ENCODE results near the gene CREBRF.
"Not testable (repeated sequence)": the region's sequence is repeated elsewhere in the genome, so short reads cannot be mapped to it uniquely, and the experiment has no call there.

CREBRF gene

GRCh38 chr5:173055983-173056782, at the start of gene CREBRF:
CREBRF (plus strand) TSS chr5:173056352; CDS start chr5:173080776, 24,424 bp downstream.
- DNase-seq: peak; percentile 97

GRCh38 chr5:173010021-173010420, 46.1 kb upstream of the CREBRF start:
- DNase-seq: peak; percentile 54

- DNase-seq: peak; percentile 21
Measured at GRCh38 chr5:173010547-173011464, 45.3 kb upstream of the CREBRF start.

- DNase-seq: no peak
Measured at GRCh38 chr5:173011566-173011965, 44.6 kb upstream of the CREBRF start.

GRCh38 chr5:173012882-173013281, 43.3 kb upstream of the CREBRF start:
- DNase-seq: no peak

GRCh38 chr5:173014671-173015070, 41.5 kb upstream of the CREBRF start:
- no peak for DNase-seq

- no peak for DNase-seq
Measured at GRCh38 chr5:173015192-173015591, 41.0 kb upstream of the CREBRF start.

GRCh38 chr5:173015598-173016455, 40.3 kb upstream of the CREBRF start:
- DNase-seq: no peak

- DNase-seq: peak; percentile 61
Measured at GRCh38 chr5:173016598-173017046, 39.5 kb upstream of the CREBRF start.

- DNase-seq: not testable (repeated sequence)
Measured at GRCh38 chr5:173017087-173017486, 39.1 kb upstream of the CREBRF start.

- DNase-seq: no peak
Measured at GRCh38 chr5:173018358-173018757, 37.8 kb upstream of the CREBRF start.

GRCh38 chr5:173020154-173020581, 36.0 kb upstream of the CREBRF start:
- DNase-seq: no peak

- no peak for DNase-seq
Measured at GRCh38 chr5:173020643-173021042, 35.5 kb upstream of the CREBRF start.

- no peak for DNase-seq
Measured at GRCh38 chr5:173025651-173026050, 30.5 kb upstream of the CREBRF start.

- no peak for DNase-seq
Measured at GRCh38 chr5:173027905-173028304, 28.2 kb upstream of the CREBRF start.

GRCh38 chr5:173028811-173029327, 27.3 kb upstream of the CREBRF start:
- peak; percentile 5 for DNase-seq

- DNase-seq: no peak
Measured at GRCh38 chr5:173029499-173029921, 26.6 kb upstream of the CREBRF start.

GRCh38 chr5:173032096-173032495, 24.1 kb upstream of the CREBRF start:
- not testable (repeated sequence) for DNase-seq

- DNase-seq: no peak
Measured at GRCh38 chr5:173032730-173033129, 23.4 kb upstream of the CREBRF start.

GRCh38 chr5:173033923-173034322, 22.2 kb upstream of the CREBRF start:
- no peak for DNase-seq

GRCh38 chr5:173035904-173036707, 20.0 kb upstream of the CREBRF start:
- DNase-seq: no peak

All from fibroblast of skin of right biceps (primary cell).